Loucy (cell line): ENCODE data around the gene AFG3L2.

Experiments used
- H2AFZ ChIP-seq: fragments of 200-600 bp; sonication (generic); 2 replicates; pipeline ENCODE4 v1.6.0; 2016; ENCODE audit warnings: antibody characterized with exemption, mild to moderate bottlenecking, low read length, moderate library complexity
- H3F3A ChIP-seq: fragments of 200-600 bp; 2 replicates; pipeline ENCODE4 v1.6.0; 2016; ENCODE audit warnings: antibody characterized with exemption, low read depth, mild to moderate bottlenecking
- H3K27me3 ChIP-seq: fragments of 200-600 bp; sonication (generic); 2 replicates; pipeline ENCODE4 v1.6.1; 2014; ENCODE audit warnings: low read length, mild to moderate bottlenecking; ENCODE audit not compliant: insufficient read depth, poor library complexity, severe bottlenecking
- H3K36me3 ChIP-seq: fragments of 200-600 bp; sonication (generic); 2 replicates; pipeline ENCODE4 v1.6.1; 2016; ENCODE audit warnings: low read length; ENCODE audit not compliant: insufficient read depth
- H3K4me1 ChIP-seq: fragments of 200-600 bp; sonication (generic); 2 replicates; pipeline ENCODE4 v1.5.1; 2014; ENCODE audit warnings: low read length, mild to moderate bottlenecking; ENCODE audit not compliant: insufficient read depth, poor library complexity, severe bottlenecking
- H3K4me2 ChIP-seq: fragments of 200-600 bp; sonication (generic); 2 replicates; pipeline ENCODE4 v1.6.0; 2014; ENCODE audit warnings: antibody characterized with exemption, low read length, low read depth, mild to moderate bottlenecking; ENCODE audit not compliant: poor library complexity, severe bottlenecking
- H3K4me3 ChIP-seq: fragments of 200-600 bp; sonication (generic); 2 replicates; pipeline ENCODE4 v1.5.1; 2014; ENCODE audit warnings: low read length, mild to moderate bottlenecking, mixed read lengths; ENCODE audit not compliant: poor library complexity, severe bottlenecking
- H3K79me2 ChIP-seq: fragments of 200-600 bp; sonication (generic); 2 replicates; pipeline ENCODE4 v1.6.1; 2014; ENCODE audit warnings: low read length; ENCODE audit not compliant: insufficient read depth
- H3K9ac ChIP-seq: fragments of 200-600 bp; sonication (generic); 2 replicates; pipeline ENCODE4 v1.6.0; 2014; ENCODE audit warnings: mild to moderate bottlenecking, low read depth, low read length, moderate library complexity; ENCODE audit not compliant: poor library complexity, severe bottlenecking
- H3K9me2 ChIP-seq: fragments of 200-600 bp; sonication (generic); replicated peaks from 2 replicates; pipeline ENCODE4 v1.6.1; 2016; ENCODE audit warnings: low read depth, low read length, mixed read lengths
- H3K9me3 ChIP-seq: fragments of 200-600 bp; sonication (generic); 2 replicates; pipeline ENCODE4 v1.6.1; 2014; ENCODE audit warnings: mild to moderate bottlenecking, antibody characterized with exemption, low read length, low read depth; ENCODE audit not compliant: insufficient read depth
- H4K20me1 ChIP-seq: fragments of 200-600 bp; sonication (generic); 2 replicates; pipeline ENCODE4 v1.6.0; 2014; ENCODE audit warnings: antibody characterized with exemption, low read length, mild to moderate bottlenecking; ENCODE audit not compliant: insufficient read depth, poor library complexity, severe bottlenecking
- CTCF ChIP-seq: fragments of 200-600 bp; sonication (generic); conservative IDR thresholded peaks from 2 replicates; pipeline ENCODE4 v1.5.1; 2014; ENCODE audit warnings: mild to moderate bottlenecking, antibody characterized with exemption, low read length
- EZH2phosphoT487 ChIP-seq: fragments of 200-600 bp; IDR thresholded peaks from 2 replicates; pipeline ENCODE4 v1.6.1; 2018; ENCODE audit warnings: antibody characterized with exemption, mild to moderate bottlenecking, moderate library complexity, borderline replicate concordance

AFG3L2 gene

GRCh38 chr18:12290086-12290485 lies 86.9 kb downstream of the AFG3L2 start:
- H3K79me2 ChIP-seq, result no peaks in the 10 kb centered on the region
- no peaks in the 10 kb centered on the region for H3F3A ChIP-seq
- H3K36me3 ChIP-seq, result no peaks in the 10 kb centered on the region
- no peak overlapping the region for H2AFZ ChIP-seq
- H3K4me2 ChIP-seq, result no peak overlapping the region
- H4K20me1 ChIP-seq, result no peaks in the 10 kb centered on the region
- H3K27me3 ChIP-seq, result no peaks in the 10 kb centered on the region
- no peaks in the 10 kb centered on the region for H3K4me1 ChIP-seq
- no peaks in the 10 kb centered on the region for H3K9me2 ChIP-seq
- no peak overlapping the region for H3K9ac ChIP-seq
- TF ChIP-seq EZH2phosphoT487 (no peak), CTCF (no peak)
- H3K4me3 ChIP-seq, result no peak overlapping the region
- H3K9me3 ChIP-seq, result no peaks in the 10 kb centered on the region

- Histone ChIP-seq H3K4me1 (no peaks in the 10 kb centered on the region), H2AFZ (no peak overlapping the region), H3K4me3 (no peak overlapping the region), H3K4me2 (no peak overlapping the region), H3K27me3 (no peaks in the 10 kb centered on the region), H3F3A (no peaks in the 10 kb centered on the region), H4K20me1 (no peaks in the 10 kb centered on the region), H3K9ac (no peak overlapping the region), H3K79me2 (no peaks in the 10 kb centered on the region), H3K36me3 (no peaks in the 10 kb centered on the region), H3K9me2 (no peaks in the 10 kb centered on the region), H3K9me3 (no peaks in the 10 kb centered on the region)
- TF ChIP-seq EZH2phosphoT487 (no peak), CTCF (no peak)
Measured at GRCh38 chr18:12288403-12288755, 88.6 kb downstream of the AFG3L2 start.

GRCh38 chr18:12287684-12288402 lies 89.2 kb downstream of the AFG3L2 start:
- Histone ChIP-seq H3K9me3 (no peaks in the 10 kb centered on the region), H3K9me2 (no peaks in the 10 kb centered on the region), H3K4me3 (no peak overlapping the region), H3F3A (no peaks in the 10 kb centered on the region), H2AFZ (no peak overlapping the region), H3K4me1 (no peaks in the 10 kb centered on the region), H3K4me2 (no peak overlapping the region), H3K27me3 (no peaks in the 10 kb centered on the region), H4K20me1 (no peaks in the 10 kb centered on the region), H3K79me2 (no peaks in the 10 kb centered on the region), H3K36me3 (no peaks in the 10 kb centered on the region), H3K9ac (no peak overlapping the region)
- TF ChIP-seq EZH2phosphoT487 (no peak), CTCF (no peak)
